Fibroblast of lung (primary cell): Measurements from ENCODE around the gene ZBTB32. TPM values are rescaled to one million over a fixed set of nuclear protein-coding genes. Genes with fewer than 3 reads are reported as not detected.

ENCODE experiments used
- DNase-seq, 2 donors: peaks; one replicate each; pipeline versions ENCODE4 v3.0.0 to v3.0.0-alpha.2; 2010; ENCODE audit warnings: low read depth in 2 of 2
- H2AFZ ChIP-seq: 2 replicates; pipeline ENCODE4 v1.5.1; 2012; ENCODE audit warnings: low read length, control low read depth, inconsistent platforms
- H3K27ac ChIP-seq: 2 replicates; pipeline ENCODE4 v1.5.1; 2011; ENCODE audit warnings: low read length, control low read depth; ENCODE audit not compliant: insufficient read depth
- H3K27me3 ChIP-seq: 2 replicates; pipeline ENCODE4 v1.5.1; 2011; ENCODE audit warnings: mild to moderate bottlenecking, low read length; ENCODE audit not compliant: control insufficient read depth, insufficient read depth
- H3K36me3 ChIP-seq: 2 replicates; pipeline ENCODE4 v1.5.1; 2011; ENCODE audit warnings: low read length; ENCODE audit not compliant: control insufficient read depth, insufficient read depth
- H3K4me1 ChIP-seq: 2 replicates; pipeline ENCODE4 v1.5.1; 2011; ENCODE audit warnings: low read length; ENCODE audit not compliant: control insufficient read depth, insufficient read depth; ENCODE audit errors: extremely low read depth
- H3K4me2 ChIP-seq: 2 replicates; pipeline ENCODE4 v1.5.1; 2011; ENCODE audit warnings: low read length, control low read depth; ENCODE audit not compliant: insufficient read depth; ENCODE audit errors: extremely low read depth
- H3K4me3 ChIP-seq, 4 experiments: fragments of 200-600 bp in 1 of 4; sonication (generic) in 1 of 4; replicated peaks in 1 of 4; 2 replicates each; pipeline ENCODE4 v1.5.1; 2011 to 2016; ENCODE audit warnings: low read length in 4 of 4, low read depth in 3 of 4, mild to moderate bottlenecking in 3 of 4, control low read depth in 2 of 4, inconsistent platforms in 1 of 4, mixed read lengths in 1 of 4; ENCODE audit not compliant: insufficient read depth in 1 of 4; ENCODE audit errors: control extremely low read depth in 1 of 4
- H3K79me2 ChIP-seq: 2 replicates; pipeline ENCODE4 v1.5.1; 2012; ENCODE audit warnings: mild to moderate bottlenecking, low read length, inconsistent platforms; ENCODE audit not compliant: control insufficient read depth, insufficient read depth
- H3K9ac ChIP-seq: 2 replicates; pipeline ENCODE4 v1.5.1; 2011; ENCODE audit warnings: mild to moderate bottlenecking, low read length, control low read depth; ENCODE audit not compliant: insufficient read depth
- H3K9me3 ChIP-seq: 2 replicates; pipeline ENCODE4 v1.5.1; 2012; ENCODE audit warnings: low read depth, low read length; ENCODE audit not compliant: control insufficient read depth, insufficient read depth
- H4K20me1 ChIP-seq: 2 replicates; pipeline ENCODE4 v1.5.1; 2011; ENCODE audit warnings: low read length; ENCODE audit not compliant: control insufficient read depth, insufficient read depth; ENCODE audit errors: extremely low read depth
- EZH2 ChIP-seq: IDR thresholded peaks from 2 replicates; pipeline ENCODE4 v1.5.1; 2012; ENCODE audit warnings: low read length, control low read depth, mild to moderate bottlenecking; ENCODE audit errors: missing control alignments
- polyA plus RNA-seq, 2 donors: library from polyadenylated mRNA; depleted of rRNA in 1 of 2; stranded (reverse) in 1 of 2; unstranded in 1 of 2; fragments of >200 nt; gene quantifications; 2 replicates each; pipeline ENCODE4 v1.2.1, GENCODE V29; 2011 to 2012; ENCODE audit warnings: missing spikeins in 1 of 2
- total RNA-seq: library from RNA; depleted of rRNA; stranded (reverse); fragments of >200 nt; gene quantifications from 2 replicates; pipeline ENCODE4 v1.2.1, GENCODE V29; 2014
- TF ChIP-seq, protein P1 (sequence below), 2 donors: IDR thresholded peaks in 1 of 2; conservative IDR thresholded peaks in 1 of 2; 1 replicate in 1 of 2; 2 replicates in 1 of 2; pipeline ENCODE4 v1.5.1; 2011 to 2012; ENCODE audit warnings: low read length in 2 of 2, control low read depth in 1 of 2, inconsistent platforms in 1 of 2, low read depth in 1 of 2, mild to moderate bottlenecking in 1 of 2

Gene ZBTB32
- total and polyA plus RNA-seq, 2 donors (not counting 1 experiment from before 2014, with no cell fraction given), result not detected

DNA sequence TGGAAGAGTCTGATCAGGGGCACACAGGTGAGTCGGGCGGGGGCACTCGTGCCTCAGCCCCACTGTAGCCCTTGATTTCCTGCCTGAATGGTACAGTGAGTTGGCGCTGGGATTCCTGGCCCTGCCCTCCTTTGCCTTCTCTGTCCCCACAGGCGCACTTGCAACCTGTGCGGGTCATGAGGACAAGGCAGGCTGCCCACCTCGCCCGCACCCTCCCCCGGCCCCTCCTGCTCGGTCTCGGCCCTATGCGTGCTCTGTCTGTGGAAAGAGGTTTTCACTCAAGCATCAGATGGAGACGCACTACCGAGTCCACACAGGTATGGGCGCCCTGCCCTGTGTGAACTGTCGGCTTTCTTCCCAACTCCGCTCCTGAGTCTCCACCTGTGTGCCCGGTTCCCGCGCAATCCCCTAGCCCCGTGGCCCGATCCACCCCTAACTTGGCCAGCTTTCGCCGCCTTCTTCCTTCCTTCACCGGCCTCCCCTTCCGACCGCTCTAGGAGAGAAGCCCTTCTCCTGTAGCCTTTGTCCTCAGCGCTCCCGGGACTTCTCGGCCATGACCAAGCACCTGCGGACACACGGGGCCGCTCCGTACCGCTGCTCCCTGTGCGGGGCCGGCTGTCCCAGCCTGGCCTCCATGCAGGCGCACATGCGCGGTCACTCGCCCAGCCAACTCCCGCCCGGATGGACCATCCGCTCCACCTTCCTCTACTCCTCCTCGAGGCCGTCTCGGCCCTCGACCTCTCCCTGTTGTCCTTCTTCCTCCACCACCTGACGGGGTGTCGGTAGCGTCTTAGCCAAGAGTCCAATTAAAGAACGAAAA lies 11.8 kb downstream of the ZBTB32 start:
- peak in 1 of 2 donors; percentile 45 for DNase-seq
- Histone ChIP-seq H4K20me1 (no peaks in the 10 kb centered on the region), H3K79me2 (peaks cover 27% of the 10 kb centered on the region), H3K4me2 (peak overlapping the region; percentile 98), H3K27me3 (no peaks in the 10 kb centered on the region), H3K36me3 (peaks cover 9% of the 10 kb centered on the region), H3K9me3 (no peaks in the 10 kb centered on the region), H3K9ac (peak overlapping the region; percentile 66), H3K27ac (peak overlapping the region; percentile 65), H2AFZ (peak overlapping the region; percentile 97), H3K4me1 (peaks cover 9% of the 10 kb centered on the region), H3K4me3 (peak overlapping the region; percentile 64 to 95 (median 82))
- TF ChIP-seq, protein P1, sequence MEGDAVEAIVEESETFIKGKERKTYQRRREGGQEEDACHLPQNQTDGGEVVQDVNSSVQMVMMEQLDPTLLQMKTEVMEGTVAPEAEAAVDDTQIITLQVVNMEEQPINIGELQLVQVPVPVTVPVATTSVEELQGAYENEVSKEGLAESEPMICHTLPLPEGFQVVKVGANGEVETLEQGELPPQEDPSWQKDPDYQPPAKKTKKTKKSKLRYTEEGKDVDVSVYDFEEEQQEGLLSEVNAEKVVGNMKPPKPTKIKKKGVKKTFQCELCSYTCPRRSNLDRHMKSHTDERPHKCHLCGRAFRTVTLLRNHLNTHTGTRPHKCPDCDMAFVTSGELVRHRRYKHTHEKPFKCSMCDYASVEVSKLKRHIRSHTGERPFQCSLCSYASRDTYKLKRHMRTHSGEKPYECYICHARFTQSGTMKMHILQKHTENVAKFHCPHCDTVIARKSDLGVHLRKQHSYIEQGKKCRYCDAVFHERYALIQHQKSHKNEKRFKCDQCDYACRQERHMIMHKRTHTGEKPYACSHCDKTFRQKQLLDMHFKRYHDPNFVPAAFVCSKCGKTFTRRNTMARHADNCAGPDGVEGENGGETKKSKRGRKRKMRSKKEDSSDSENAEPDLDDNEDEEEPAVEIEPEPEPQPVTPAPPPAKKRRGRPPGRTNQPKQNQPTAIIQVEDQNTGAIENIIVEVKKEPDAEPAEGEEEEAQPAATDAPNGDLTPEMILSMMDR (conservative IDR thresholded peaks at IDR 0.05 in 1 of 2, IDR thresholded peaks at IDR 0.05 in 1 of 2; ENCODE audit: low read depth in 1 of 2, low read length in 2 of 2), result no peak
- TF ChIP-seq EZH2, result no peak

DNA sequence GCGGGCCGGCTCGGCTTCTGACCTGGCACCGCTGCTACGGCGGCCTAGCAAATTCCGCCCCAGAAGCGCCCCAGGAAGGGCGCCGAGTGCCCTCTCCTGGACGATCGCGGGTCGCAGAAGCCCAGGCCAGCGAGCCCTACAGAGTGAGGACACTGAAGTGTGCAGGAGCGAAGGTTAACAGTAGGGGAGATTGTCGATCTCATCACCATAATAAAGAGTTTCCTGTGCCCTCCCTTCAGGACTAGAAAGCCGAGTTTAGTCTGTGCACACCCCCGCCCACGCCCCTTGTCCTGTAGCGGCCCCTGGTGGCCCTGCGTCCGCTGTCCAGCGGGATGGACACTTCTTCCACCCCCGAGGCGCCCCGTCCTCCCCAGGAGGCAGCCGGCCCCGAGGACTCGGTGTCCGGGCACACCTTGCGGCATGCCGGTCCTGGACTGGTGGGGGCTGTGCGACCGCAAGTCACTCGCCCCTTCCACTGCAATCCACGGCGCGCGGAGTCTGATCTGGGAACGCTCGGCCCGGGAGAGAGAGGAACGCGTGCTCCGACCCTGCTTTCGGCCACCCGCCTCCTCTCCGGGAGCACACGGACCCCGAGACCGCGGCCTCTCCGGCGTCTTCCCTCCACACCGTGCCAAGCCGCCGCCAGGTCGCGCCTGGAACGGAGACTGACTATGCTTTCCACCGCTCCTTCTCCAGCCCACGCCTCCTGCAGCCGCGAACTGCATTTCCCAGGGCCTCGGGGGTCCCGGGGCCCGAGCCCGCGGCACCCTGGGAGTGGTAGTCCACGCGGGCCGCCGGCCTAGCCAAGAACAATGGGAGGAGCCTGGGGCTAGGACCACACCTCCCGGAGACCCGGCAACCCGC lies 12.7 kb downstream of the ZBTB32 start:
- H3K4me2 ChIP-seq, result peak overlapping the region; percentile 98
- H3K4me3 ChIP-seq, result peak overlapping the region; percentile 64 to 95 (median 82)
- peak overlapping the region; percentile 97 for H2AFZ ChIP-seq
- TF ChIP-seq, protein P1 (conservative IDR thresholded peaks at IDR 0.05 in 1 of 2, IDR thresholded peaks at IDR 0.05 in 1 of 2; ENCODE audit: low read depth in 1 of 2, low read length in 2 of 2), result peak; percentile 77 to 89
- no peak for TF ChIP-seq EZH2
- peak overlapping the region; percentile 66 for H3K9ac ChIP-seq
- H4K20me1 ChIP-seq, result no peaks in the 10 kb centered on the region
- DNase-seq, result peak; percentile 93 to 94
- no peaks in the 10 kb centered on the region for H3K27me3 ChIP-seq
- H3K36me3 ChIP-seq, result peaks cover 12% of the 10 kb centered on the region
- H3K9me3 ChIP-seq, result no peaks in the 10 kb centered on the region
- H3K79me2 ChIP-seq, result peaks cover 32% of the 10 kb centered on the region
- H3K4me1 ChIP-seq, result peaks cover 9% of the 10 kb centered on the region
- peak overlapping the region; percentile 65 for H3K27ac ChIP-seq
